SK-N-SH treated with all-trans-retinoic acid at 6 μM for 48 hours (cell line): ENCODE data around the gene RNF115.
"Not testable (repeated sequence)": the region's sequence is repeated elsewhere in the genome, so short reads cannot be mapped to it uniquely, and the experiment has no call there.

Source experiments
- ARNTL ChIP-seq: fragments of 450-650 bp; formaldehyde crosslinking; IDR thresholded peaks from 2 replicates; pipeline ENCODE4 v1.5.0; 2020; ENCODE audit warnings: low read depth, mild to moderate bottlenecking, moderate library complexity, borderline replicate concordance
- BACH2 ChIP-seq: fragments of 250-450 bp; sonication (Bioruptor Pico); IDR thresholded peaks from 2 replicates; pipeline ENCODE4 v1.9.0; 2021; ENCODE audit warnings: mild to moderate bottlenecking, borderline replicate concordance
- ISL1 ChIP-seq: fragments of 250-450 bp; sonication (Bioruptor Pico); IDR thresholded peaks from 2 replicates; pipeline ENCODE4 v2.1.2; 2022; ENCODE audit warnings: mild to moderate bottlenecking, moderate library complexity
- PATZ1 ChIP-seq: fragments of 250-450 bp; sonication (Bioruptor Pico); IDR thresholded peaks from 2 replicates; pipeline ENCODE4 v1.8.0; 2020; ENCODE audit warnings: mild to moderate bottlenecking, moderate library complexity, borderline replicate concordance
- ZNF565 ChIP-seq: fragments of 450-650 bp; formaldehyde crosslinking; conservative IDR thresholded peaks from 2 replicates; pipeline ENCODE4 v1.5.0; 2020; ENCODE audit warnings: low read depth, mild to moderate bottlenecking, moderate library complexity

- not testable (repeated sequence) for TF ChIP-seq ISL1, PATZ1, ARNTL, ZNF565, BACH2 (CRISPR knock-in tag)
These were observed 32.0 kb downstream of the RNF115 start for GRCh38 chr1:145791860-145792259.
